AG04450 (cell line): ENCODE results near the gene FHDC1. TPM values are rescaled to one million over a fixed set of nuclear protein-coding genes. Genes with fewer than 3 reads are reported as not detected.

Experiments
- CTCF ChIA-PET: fragments of 300-600, 350-600 bp; formaldehyde crosslinking; extraction: SDS; loops from one replicate; lab custom pipeline; 2022; ENCODE audit warnings: antibody characterized with exemption, inconsistent platforms; lab: Charles Lee
- POLR2A ChIA-PET: fragments of 350-600 bp; formaldehyde crosslinking; extraction: SDS; loops from one replicate; lab custom pipeline; 2021; ENCODE audit warnings: antibody characterized with exemption, inconsistent platforms; lab: Yijun Ruan, JAX
- DNase-seq: peaks from one replicate; pipeline ENCODE4 v3.0.0-alpha.2; 2011; ENCODE audit warnings: low read depth, low spot score
- H3K27ac ChIP-seq: one replicate; pipeline ENCODE4 v1.5.1; 2012; ENCODE audit warnings: low read depth, low read length, control low read depth
- H3K27me3 ChIP-seq: one replicate; pipeline ENCODE4 v1.6.0; 2012; ENCODE audit warnings: low read length; ENCODE audit not compliant: control insufficient read depth, insufficient read depth
- H3K4me3 ChIP-seq: 2 replicates; pipeline ENCODE4 v1.5.1; 2011; ENCODE audit warnings: mild to moderate bottlenecking, low read depth, low read length, control low read depth
- H3K9me3 ChIP-seq: 2 replicates; pipeline ENCODE4 v1.5.1; 2012; ENCODE audit warnings: low read length; ENCODE audit not compliant: control insufficient read depth, insufficient read depth
- polyA plus RNA-seq: library from polyadenylated mRNA; depleted of rRNA; stranded (reverse); fragments of >200 nt; gene quantifications from 2 replicates; pipeline ENCODE4 v1.2.3, GENCODE V29; 2011
- TF ChIP-seq, protein P1 (sequence below): IDR thresholded peaks from 2 replicates; pipeline ENCODE4 v1.5.1; 2011; ENCODE audit warnings: low read depth, low read length, control low read depth, inconsistent platforms

The FHDC1 gene
- polyA plus RNA-seq, 1 experiment, result 0.10 TPM

DNA sequence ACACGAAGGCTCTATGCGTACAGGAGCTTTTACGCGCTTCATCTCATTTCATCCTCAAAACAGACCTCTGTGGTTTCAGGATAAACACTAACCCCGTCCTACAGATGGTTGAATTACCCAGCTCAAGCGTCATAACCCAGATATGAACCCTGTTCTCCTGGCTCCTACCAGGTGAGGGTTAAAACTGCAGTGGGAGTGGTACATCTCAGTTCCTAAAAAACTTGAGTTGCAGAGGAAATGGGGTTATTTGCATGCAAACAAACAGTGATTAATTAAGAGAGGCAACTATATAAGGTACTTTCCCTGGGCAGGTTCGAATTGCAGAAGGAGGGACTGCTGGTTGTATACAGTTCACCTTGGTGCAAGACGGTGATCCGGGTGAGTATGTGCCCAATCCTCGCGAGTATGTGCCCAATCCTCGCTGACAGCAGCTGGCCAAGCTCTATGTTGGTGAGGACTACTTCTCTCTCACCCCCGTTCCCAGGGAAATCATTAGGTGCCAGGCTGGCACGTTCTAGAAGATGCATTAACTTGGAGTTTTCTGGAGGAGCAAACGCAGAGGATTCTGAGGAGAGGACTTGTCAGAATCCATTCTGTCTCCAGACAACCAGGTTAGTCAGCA is 72.6 kb downstream of the FHDC1 start:
- DNase-seq, result no peak
- Histone ChIP-seq H3K27ac (no peak overlapping the region), H3K9me3 (no peaks in the 10 kb centered on the region), H3K27me3 (peaks cover 12% of the 10 kb centered on the region), H3K4me3 (no peak overlapping the region)
- ChIA-PET POLR2A (no interaction called here), CTCF (no interaction called here)
- TF ChIP-seq, protein P1, sequence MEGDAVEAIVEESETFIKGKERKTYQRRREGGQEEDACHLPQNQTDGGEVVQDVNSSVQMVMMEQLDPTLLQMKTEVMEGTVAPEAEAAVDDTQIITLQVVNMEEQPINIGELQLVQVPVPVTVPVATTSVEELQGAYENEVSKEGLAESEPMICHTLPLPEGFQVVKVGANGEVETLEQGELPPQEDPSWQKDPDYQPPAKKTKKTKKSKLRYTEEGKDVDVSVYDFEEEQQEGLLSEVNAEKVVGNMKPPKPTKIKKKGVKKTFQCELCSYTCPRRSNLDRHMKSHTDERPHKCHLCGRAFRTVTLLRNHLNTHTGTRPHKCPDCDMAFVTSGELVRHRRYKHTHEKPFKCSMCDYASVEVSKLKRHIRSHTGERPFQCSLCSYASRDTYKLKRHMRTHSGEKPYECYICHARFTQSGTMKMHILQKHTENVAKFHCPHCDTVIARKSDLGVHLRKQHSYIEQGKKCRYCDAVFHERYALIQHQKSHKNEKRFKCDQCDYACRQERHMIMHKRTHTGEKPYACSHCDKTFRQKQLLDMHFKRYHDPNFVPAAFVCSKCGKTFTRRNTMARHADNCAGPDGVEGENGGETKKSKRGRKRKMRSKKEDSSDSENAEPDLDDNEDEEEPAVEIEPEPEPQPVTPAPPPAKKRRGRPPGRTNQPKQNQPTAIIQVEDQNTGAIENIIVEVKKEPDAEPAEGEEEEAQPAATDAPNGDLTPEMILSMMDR, result no peak

GRCh38 chr4:153010146-153010545 is 74.0 kb downstream of the FHDC1 start:
- TF ChIP-seq, protein P1, result no peak
- DNase-seq, result no peak
- no peaks in the 10 kb centered on the region for H3K9me3 ChIP-seq
- H3K27me3 ChIP-seq, result peaks cover 12% of the 10 kb centered on the region
- CTCF ChIA-PET, result interaction anchor here (1.5 kb wide), 1 partner anchor 75 kb away, joined by 5 read pairs; no protein-coding TSS in a partner anchor
- POLR2A ChIA-PET, result no interaction called here
- no peak overlapping the region for H3K4me3 ChIP-seq
- H3K27ac ChIP-seq, result no peak overlapping the region

GRCh38 chr4:153013202-153013977 is 77.3 kb downstream of the FHDC1 start:
- ChIA-PET CTCF (no interaction called here), POLR2A (no interaction called here)
- Histone ChIP-seq H3K27ac (no peak overlapping the region), H3K4me3 (no peak overlapping the region), H3K9me3 (no peaks in the 10 kb centered on the region), H3K27me3 (no peaks in the 10 kb centered on the region)
- no peak for DNase-seq
- TF ChIP-seq, protein P1, result no peak

DNA sequence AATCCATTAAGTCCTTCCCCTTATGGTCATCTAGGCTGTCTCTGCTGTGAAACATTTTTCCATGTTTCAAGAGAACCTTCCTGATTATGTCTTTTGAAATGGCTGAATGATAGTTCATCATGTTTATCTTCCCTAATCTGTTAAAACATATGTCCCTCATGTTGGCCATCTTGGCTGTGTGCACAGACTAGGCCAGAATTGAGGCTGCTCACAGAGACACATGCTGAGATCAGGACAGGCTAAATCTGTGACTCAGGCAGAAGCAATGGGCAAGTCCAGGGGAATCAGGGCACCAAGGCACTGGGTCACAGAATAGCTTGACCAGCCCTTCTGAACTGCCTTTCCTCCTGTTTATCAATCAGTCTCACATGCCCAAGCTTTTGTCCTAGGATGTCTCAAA is 78.3 kb downstream of the FHDC1 start:
- ChIA-PET CTCF (no interaction called here), POLR2A (no interaction called here)
- Histone ChIP-seq H3K27me3 (peaks cover 3% of the 10 kb centered on the region), H3K4me3 (no peak overlapping the region), H3K27ac (no peak overlapping the region), H3K9me3 (no peaks in the 10 kb centered on the region)
- TF ChIP-seq, protein P1, result no peak
- no peak for DNase-seq

GRCh38 chr4:153016592-153016991 is 80.5 kb downstream of the FHDC1 start:
- no peak overlapping the region for H3K4me3 ChIP-seq
- TF ChIP-seq, protein P1, result no peak
- H3K9me3 ChIP-seq, result no peaks in the 10 kb centered on the region
- H3K27me3 ChIP-seq, result peaks cover 17% of the 10 kb centered on the region
- POLR2A ChIA-PET, result no interaction called here
- no peak overlapping the region for H3K27ac ChIP-seq
- no peak for DNase-seq
- CTCF ChIA-PET, result no interaction called here
